ENCODE results near the gene VDR.

Gene VDR

GRCh38 chr12:47864646-47865235, 40.1 kb downstream of the VDR start:
- no peak for DNase-seq

- DNase-seq, result no peak
These were observed 40.8 kb downstream of the VDR start for GRCh38 chr12:47863985-47864384.

DNA sequence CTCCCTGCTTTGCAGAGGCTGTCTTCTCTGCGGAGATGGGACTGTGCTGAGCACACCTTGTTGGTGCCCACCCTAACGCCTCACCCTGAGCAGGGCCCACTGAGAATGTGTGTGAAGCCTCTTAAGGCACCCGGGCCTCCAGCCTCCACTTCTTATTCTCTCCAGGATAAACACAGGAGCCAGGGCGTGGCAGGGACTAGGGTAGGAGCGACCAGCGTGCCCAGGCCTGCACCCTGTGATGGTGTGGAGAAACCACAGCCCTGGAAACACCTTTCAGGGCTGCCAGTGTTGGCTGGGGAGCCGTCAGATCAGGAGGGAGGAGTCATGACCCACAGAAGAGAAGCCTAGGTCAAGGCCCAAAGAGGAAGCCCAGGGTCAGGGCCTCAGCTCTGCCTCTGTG, 41.3 kb downstream of the VDR start:
- DNase-seq, result no peak

GRCh38 chr12:47862881-47863280, 41.9 kb downstream of the VDR start:
- no peak for DNase-seq

DNA sequence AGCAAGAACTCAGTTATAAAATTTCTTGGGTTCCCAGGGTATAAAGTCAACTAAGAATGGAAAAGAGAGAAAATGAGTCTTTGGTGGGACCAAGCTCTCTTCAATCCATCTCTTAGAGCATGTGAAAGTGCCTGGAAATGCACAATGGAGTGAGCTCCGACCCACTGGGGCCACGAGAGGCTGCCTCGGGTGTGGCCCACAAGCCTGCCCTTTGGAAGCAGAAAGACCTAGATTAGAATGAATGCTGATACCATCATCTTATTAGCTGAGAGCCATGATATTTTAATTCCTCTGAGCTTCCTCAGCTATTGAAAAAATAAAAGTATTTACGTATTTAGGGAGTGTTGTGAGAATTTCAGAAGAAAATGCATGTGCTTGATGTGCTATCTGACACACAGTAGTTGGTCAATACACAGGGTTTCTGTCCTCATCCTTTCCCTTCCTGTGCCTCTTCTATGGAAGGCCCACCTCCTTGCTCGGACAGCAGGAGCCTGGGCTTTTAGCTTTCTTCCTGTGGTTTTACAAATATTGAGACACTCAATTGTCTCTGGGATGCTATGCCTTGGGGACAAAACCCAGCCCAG, 42.5 kb downstream of the VDR start:
- DNase-seq, result no peak

DNA sequence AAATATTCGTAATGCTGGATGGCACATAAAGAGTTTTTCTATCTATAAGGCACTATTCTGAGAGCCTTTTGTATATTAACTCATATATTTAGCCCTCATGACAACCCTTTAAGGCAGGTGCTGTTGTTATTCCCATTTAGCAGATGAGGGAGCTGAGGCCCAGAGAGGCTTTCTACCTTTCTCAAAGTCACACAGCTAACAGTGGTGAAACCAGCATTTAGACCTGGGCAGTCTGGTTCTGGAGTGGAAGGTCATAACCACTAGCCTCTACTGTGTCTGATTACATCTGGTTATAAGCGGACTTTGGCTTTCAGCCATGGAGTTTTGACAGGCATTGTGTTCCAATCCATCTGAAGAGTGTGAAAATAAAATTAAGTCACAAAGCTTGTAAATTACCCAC, 43.9 kb downstream of the VDR start:
- no peak for DNase-seq

- no peak for DNase-seq
These were observed 44.4 kb downstream of the VDR start for GRCh38 chr12:47860279-47860841.

DNA sequence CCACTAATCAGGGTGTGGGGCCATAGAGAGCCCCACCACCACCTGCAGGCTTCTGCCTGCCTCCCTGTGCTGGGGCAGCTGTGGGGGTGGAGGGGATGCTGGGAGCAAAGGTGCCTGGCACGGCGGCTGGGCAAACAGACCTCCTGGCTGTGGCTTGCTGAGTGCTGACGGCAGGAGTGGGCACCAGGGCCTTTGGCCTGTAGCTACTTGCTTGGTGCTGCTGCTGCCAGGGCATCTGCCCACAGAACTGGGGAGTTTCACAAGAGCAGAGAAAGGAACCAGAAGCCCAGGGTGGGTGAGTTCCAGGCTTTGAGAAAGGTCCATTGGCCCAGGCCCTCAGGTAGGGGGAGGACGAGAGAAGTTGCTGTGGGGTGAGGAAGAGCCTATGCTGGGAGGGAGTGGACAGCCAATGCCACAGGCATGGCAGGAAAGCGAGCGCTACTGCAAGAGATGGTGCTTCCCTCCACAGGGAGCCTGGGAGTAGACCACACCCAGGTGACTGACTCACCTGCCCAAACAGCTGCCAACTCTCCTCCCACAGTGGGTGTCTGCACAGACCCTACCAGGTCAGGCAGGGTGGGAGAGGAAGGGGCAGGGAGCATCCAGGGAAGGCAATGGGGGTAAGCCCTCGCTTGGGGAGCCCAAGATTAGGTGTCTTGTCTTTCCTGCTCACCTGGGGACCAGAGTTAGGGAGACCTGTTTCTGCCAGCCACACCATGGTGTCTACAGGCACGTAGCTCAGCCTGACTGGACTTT, 46.1 kb downstream of the VDR start:
- DNase-seq, result no peak

- no peak for DNase-seq
These were observed 47.8 kb downstream of the VDR start for GRCh38 chr12:47856721-47857575.

GRCh38 chr12:47856094-47856493, 48.7 kb downstream of the VDR start:
- DNase-seq, result no peak

DNA sequence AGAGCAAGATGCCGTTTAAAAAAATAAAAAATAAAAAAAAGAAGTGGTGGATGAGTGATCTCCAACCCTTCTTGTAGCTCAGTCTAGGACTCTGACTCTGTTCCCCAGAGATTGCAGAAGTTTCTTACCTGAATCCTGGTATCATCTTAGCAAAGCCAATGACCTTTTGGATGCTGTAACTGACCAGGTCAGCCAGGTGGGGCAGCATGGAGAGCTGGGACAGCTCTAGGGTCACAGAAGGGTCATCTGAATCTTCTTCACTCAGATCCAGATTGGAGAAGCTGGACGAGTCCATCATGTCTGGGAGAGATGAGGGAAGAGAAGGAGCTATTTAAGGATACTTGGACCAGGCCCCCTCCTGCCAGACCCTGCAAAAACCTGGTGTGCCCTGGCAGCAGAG, 49.3 kb downstream of the VDR start:
- no peak for DNase-seq

DNA sequence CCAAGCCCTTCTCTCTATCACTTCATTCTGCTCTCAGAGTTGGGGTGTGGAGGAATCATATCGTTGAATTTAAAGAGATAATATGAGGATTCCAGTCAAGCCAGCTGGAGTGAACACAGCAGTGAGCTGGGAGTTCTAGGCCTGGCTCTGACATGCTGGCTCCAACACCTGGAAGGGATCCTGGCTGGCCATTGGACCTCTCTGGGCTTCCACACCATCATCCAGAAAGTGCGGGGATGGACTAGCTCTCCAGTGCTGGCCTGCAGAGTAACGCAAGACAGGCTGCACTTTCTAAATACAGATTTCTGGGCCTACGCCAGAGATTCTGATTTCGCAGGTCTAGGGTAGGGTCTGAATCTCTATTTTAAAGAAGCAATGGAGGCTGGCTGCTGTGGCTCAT, 50.3 kb downstream of the VDR start:
- no peak for DNase-seq

- DNase-seq, result no peak
These were observed 52.7 kb downstream of the VDR start for GRCh38 chr12:47852096-47852571.

DNA sequence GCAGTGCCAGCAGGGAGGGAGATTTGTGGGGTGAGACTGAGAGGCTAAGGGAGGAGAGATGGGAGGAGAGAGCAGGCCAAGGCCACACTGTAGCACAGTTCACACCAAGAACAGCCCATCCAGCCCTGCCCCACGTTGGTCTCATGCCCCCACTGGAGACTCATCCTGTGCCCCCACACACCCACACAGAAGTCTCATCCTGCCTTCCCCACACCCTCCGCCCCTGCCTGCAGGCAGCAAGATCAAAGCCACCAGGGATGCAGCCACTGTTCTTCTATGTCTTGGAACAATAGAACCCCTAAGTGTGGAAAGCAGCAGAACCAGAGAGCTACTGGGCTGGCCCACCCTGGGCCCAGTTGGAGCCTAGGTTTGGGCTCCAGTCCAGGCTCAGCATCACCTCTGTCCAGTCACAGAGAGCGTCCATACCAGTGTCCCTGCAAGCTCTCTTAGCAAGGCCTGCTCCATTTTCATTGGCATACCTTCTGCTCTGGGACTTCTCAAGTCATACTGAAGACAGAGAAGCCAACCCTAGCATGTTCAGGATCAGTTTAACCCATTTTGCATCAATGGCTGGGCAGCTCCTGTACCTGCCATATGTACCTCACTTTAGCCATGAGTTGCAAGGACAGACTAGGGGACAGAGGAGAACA, 53.4 kb downstream of the VDR start:
- DNase-seq, result no peak

- DNase-seq, result no peak
These were observed 54.4 kb downstream of the VDR start for GRCh38 chr12:47850153-47851084.

GRCh38 chr12:47849261-47849660, 55.5 kb downstream of the VDR start:
- no peak for DNase-seq

DNA sequence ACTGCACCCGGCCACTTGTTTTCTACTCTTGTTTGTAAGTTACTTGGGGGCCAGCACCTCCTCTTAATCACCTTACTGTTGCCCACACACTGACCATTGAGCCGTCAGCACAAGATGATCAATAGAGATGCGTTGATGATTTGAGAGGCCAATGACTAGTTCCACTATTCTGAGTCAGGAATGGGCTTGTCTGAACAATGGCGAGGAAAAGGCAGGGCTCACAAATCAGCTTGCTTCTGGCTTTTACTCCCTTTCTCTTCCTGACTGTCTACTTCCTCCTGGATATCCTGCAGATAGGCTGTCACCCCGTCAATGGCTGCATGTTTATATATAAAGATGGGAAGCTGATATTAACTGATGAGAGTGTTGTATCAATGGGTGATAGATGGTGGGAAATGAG, 55.9 kb downstream of the VDR start:
- no peak for DNase-seq

DNA sequence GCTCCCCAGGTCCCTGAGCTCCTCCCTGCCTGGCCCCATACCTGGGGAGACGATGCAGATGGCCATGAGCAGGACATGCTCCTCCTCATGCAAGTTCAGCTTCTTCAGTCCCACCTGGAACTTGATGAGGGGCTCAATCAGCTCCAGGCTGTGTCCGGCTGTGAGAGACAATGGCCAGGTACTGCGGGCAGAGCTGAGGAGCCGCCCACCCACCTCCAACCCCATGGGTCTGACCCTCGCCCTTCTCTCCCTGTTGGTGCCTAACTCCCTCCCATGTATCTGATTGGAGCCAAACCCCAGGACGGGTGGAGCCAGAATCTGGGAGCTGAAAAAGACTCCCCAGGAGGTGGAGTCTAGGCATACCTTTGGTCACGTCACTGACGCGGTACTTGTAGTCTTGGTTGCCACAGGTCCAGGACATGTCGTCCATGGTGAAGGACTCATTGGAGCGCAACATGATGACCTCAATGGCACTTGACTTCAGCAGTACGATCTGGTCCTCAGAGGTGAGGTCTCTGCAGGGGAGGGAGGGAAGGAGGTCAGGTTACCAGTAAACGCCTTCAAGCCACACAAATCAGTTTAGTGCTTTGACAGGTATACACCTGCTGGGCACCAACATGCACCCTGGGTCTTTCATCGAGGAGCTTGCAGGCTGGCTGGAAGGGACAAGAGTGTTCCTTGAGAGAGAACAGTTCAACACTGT, 58.3 kb downstream of the VDR start:
- no peak for DNase-seq

- DNase-seq, result no peak
These were observed 59.7 kb downstream of the VDR start for GRCh38 chr12:47845081-47845480.

- DNase-seq, result no peak
These were observed 60.4 kb downstream of the VDR start for GRCh38 chr12:47844264-47845019.

Measured in NCI-H526 treated with DMSO at 0.1 percent for 48 hours (cell line).